ENCODE data around the gene HCRTR1.

Gene HCRTR1

GRCh38 chr1:31671147-31671546, 53.7 kb downstream of the HCRTR1 start:
- TF ChIP-seq CTCF (IDR thresholded peaks at IDR 0.05) (no peak), ZFX (IDR thresholded peaks at IDR 0.05; ENCODE audit: borderline replicate concordance) (no peak)
- H3K27ac ChIP-seq: no peak overlapping the region

- TF ChIP-seq CTCF (IDR thresholded peaks at IDR 0.05) (no peak), ZFX (IDR thresholded peaks at IDR 0.05; ENCODE audit: borderline replicate concordance) (no peak)
- no peak overlapping the region for H3K27ac ChIP-seq
Measured at GRCh38 chr1:31671561-31672201, 54.2 kb downstream of the HCRTR1 start.

DNA sequence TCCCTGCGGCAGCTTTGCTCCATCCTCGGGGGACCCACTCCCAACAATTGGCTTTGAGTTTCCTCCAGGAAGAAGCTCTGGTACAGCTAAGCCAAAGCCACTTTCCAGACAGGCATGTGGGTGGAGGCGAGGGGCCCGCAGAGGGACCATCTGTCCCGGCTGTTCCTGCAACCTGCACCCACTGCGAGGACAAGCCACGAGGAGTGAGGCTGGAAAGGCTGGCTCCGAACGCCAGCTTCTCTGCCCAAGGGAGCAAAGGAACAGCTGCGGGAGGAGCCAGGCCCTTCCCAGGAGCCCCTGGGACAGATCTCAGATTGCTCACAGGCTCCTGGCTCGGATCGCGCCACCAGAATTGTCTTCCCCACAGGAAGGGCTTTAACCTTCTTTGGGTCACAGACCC, 55.5 kb downstream of the HCRTR1 start:
- no peak overlapping the region for H3K27ac ChIP-seq
- TF ChIP-seq CTCF (IDR thresholded peaks at IDR 0.05) (no peak), ZFX (IDR thresholded peaks at IDR 0.05; ENCODE audit: borderline replicate concordance) (no peak)

GRCh38 chr1:31673433-31673832, 55.9 kb downstream of the HCRTR1 start:
- TF ChIP-seq ZFX (IDR thresholded peaks at IDR 0.05; ENCODE audit: borderline replicate concordance) (no peak), CTCF (IDR thresholded peaks at IDR 0.05) (no peak)
- no peak overlapping the region for H3K27ac ChIP-seq

- no peak overlapping the region for H3K27ac ChIP-seq
- no peak for TF ChIP-seq CTCF (IDR thresholded peaks at IDR 0.05)
- TF ChIP-seq ZFX (IDR thresholded peaks at IDR 0.05; ENCODE audit: borderline replicate concordance): no peak
Measured at GRCh38 chr1:31674626-31675025, 57.1 kb downstream of the HCRTR1 start.

DNA sequence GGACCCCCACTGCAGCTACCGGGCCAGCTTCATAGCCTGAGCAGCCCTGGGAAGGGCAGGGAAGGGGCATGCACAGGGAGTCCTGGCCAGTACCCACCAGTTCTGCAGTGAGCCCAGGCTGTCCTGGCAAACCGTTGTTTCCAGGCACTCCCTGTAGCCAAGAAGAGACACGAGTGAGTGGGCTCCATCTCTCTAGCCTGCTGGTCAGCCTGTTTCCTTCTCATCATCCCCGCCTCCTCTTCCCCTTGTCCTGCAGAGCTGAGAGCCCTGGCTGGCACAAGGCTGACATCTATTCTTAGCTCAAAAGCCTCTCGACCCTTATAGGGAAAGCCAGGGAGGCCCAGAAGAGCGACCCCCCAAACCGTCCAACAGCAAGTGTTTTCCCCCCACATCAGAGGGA, 57.7 kb downstream of the HCRTR1 start:
- TF ChIP-seq ZFX (IDR thresholded peaks at IDR 0.05; ENCODE audit: borderline replicate concordance) (no peak), CTCF (IDR thresholded peaks at IDR 0.05) (no peak)
- no peak overlapping the region for H3K27ac ChIP-seq

DNA sequence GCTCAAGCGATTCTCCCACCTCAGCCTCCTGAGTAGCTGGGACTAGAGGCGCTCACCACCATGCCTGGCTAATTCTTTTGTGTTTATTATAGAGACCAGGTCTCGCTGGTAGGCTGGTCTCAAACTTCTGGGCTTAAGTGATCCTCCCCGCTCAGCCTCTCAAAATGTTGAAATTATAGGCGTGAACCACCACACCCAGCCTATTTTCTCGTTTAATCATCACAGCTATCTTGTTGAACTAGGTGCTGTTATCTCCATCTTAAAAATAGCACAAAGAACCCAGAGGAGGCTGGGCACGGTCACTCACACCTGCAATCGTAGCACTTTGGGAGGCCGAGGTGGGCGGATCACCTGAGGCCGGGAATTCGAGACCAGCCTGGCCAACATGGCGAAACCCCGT, 58.3 kb downstream of the HCRTR1 start:
- no peak for TF ChIP-seq CTCF (IDR thresholded peaks at IDR 0.05)
- TF ChIP-seq ZFX (IDR thresholded peaks at IDR 0.05; ENCODE audit: borderline replicate concordance): no peak
- no peak overlapping the region for H3K27ac ChIP-seq
